ENCODE results near the gene TTF1. TPM values are rescaled to one million over a fixed set of nuclear protein-coding genes. Genes with fewer than 3 reads are reported as not detected.

Gene TTF1
- total RNA-seq, 4 donors from 2014 or later = 9.6 to 30.4 (median 12.0) TPM

DNA sequence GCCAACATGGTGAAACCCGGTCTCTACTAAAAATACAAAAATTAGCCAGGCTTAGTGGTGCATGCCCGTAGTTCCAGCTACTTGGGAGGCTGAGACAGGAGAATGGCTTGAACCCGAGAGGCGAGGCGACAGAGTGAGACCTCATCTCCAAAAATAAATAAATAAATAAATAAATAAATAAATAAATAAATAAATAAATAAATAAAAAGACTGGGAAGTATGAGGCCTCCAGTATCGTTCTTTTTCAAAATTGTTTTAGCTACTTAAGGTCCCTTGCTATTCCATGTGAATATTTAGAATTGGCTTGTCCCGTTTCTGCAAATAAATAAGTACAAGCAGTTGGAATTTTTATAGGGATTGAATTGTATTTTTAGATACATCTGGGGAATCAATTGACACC, 48.9 kb downstream of the TTF1 start:
- Histone ChIP-seq H3K4me1 (peaks cover 0 to 15% (median 13%) of the 10 kb centered on the region in 4 donors), H3K4me3 (no peak overlapping the region), H3K27me3 (no peaks in the 10 kb centered on the region), H3K9me3 (no peaks in the 10 kb centered on the region), H3K27ac (no peak overlapping the region), H3K36me3 (peaks cover 0 to 6% (median 0%) of the 10 kb centered on the region in 3 donors)
- WGBS, 2 donors = 85 to 89% methylated on average over 7 of the region's 7 CpGs
- DNase-seq (ENCODE audit: low spot score in 2 of 2) = no peak
- no peak for TF ChIP-seq EP300 (IDR thresholded peaks at IDR 0.05)
- no peak for TF ChIP-seq CTCF (IDR thresholded peaks at IDR 0.05)
- no peak for TF ChIP-seq POLR2A (IDR thresholded peaks at IDR 0.05)

- H3K9me3 ChIP-seq = no peaks in the 10 kb centered on the region
- H3K4me1 ChIP-seq = peaks cover 0 to 26% (median 21%) of the 10 kb centered on the region in 4 donors
- H3K27ac ChIP-seq = no peak overlapping the region
- DNase-seq (ENCODE audit: low spot score in 2 of 2) = no peak
- no peaks in the 10 kb centered on the region for H3K27me3 ChIP-seq
- H3K36me3 ChIP-seq = peaks cover 0 to 19% (median 0%) of the 10 kb centered on the region in 3 donors
- no peak overlapping the region for H3K4me3 ChIP-seq
- TF ChIP-seq CTCF (IDR thresholded peaks at IDR 0.05) = no peak
- TF ChIP-seq EP300 (IDR thresholded peaks at IDR 0.05) = no peak
- TF ChIP-seq POLR2A (IDR thresholded peaks at IDR 0.05) = no peak
- 89 to 92% methylated on average over 26 of the region's 26 CpGs for WGBS, 2 donors
Observed at GRCh38 chr9:132356324-132356924, 50.2 kb downstream of the TTF1 start.

DNA sequence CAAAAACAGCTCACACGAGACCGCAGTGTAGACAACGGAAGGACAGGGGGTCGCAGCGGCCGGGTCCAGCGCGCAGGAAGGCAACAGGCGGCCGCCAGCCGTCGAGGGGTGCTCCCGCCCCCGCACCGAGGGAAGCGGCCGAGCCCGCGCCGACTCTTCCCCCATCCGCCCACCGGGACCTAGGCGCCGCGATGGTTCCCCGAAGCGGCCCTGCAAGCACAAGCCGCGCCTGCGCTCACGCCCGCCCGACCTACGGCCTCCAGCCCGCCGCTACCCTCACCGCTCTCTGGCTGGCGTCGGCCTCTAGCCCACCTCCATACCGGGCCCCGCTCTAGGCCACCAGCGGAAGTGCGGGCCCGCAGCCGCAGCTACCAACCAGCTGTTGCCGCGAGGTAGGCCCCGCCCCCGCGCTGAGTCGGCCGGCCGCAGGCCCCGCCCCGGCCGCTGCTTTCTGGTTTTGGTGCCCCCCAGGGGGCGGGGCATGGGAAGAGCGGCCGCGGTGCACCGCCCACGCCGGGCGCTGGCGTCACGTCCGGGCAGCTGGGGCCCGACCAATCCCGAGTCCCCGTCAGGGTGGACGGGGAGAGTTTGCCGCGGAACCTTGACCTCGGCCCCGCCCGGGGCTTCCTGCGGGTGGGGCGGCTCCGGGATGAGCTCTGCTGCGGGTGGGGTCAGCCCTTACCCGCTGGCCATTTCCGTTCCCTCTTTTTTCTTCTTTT, 51.8 kb downstream of the TTF1 start, which contains the start of gene SETX:
Gene SETX (minus strand): TSS at position 350 of the 719 bp plus-strand sequence. CDS start 5,558 bp downstream, outside the sequence.
- 0 to 1% methylated on average over 39 to 81 of the region's 82 CpGs for WGBS, 2 donors
- DNase-seq (ENCODE audit: low spot score in 2 of 2) = peak; percentile 93 to 96

GRCh38 chr9:132351404-132352045, 55.1 kb downstream of the TTF1 start:
- Histone ChIP-seq H3K4me1 (peaks cover 0 to 46% (median 31%) of the 10 kb centered on the region in 4 donors), H3K27ac (peak overlapping the region in 1 of 4 donors; percentile 44), H3K27me3 (no peaks in the 10 kb centered on the region), H3K36me3 (peaks cover 2 to 59% (median 20%) of the 10 kb centered on the region in 3 donors), H3K4me3 (peak overlapping the region in 2 of 4 donors; percentile 11 to 29), H3K9me3 (no peaks in the 10 kb centered on the region)
- TF ChIP-seq POLR2A (IDR thresholded peaks at IDR 0.05) (no peak), CTCF (IDR thresholded peaks at IDR 0.05) (no peak), EP300 (IDR thresholded peaks at IDR 0.05) (no peak)
- DNase-seq (ENCODE audit: low spot score in 2 of 2) = no peak
- 66 to 73% methylated on average over 3 of the region's 3 CpGs for WGBS, 2 donors

More for the DNA sequence above, 51.8 kb downstream of the TTF1 start, which contains the start of gene SETX:
- Histone ChIP-seq H3K4me3 (peak within 1 kb of the TSS; percentile 88 to 99 (median 94)), H3K9me3 (no peaks in the 10 kb centered on the region), H3K27ac (peak within 1 kb of the TSS; percentile 71 to 97 (median 94)), H3K36me3 (peaks cover 0 to 27% (median 0%) of the 10 kb centered on the region in 3 donors), H3K27me3 (no peaks in the 10 kb centered on the region), H3K4me1 (peaks cover 0 to 42% (median 31%) of the 10 kb centered on the region in 4 donors)
- TF ChIP-seq CTCF (IDR thresholded peaks at IDR 0.05) (peak in 3 of 5 experiments; percentile 8 to 54 (median 49)), POLR2A (IDR thresholded peaks at IDR 0.05) (peak; percentile 66 to 92), EP300 (IDR thresholded peaks at IDR 0.05) (peak; percentile 82 to 92)
